ENCODE data around the gene KRT13. TPM values are rescaled to one million over a fixed set of nuclear protein-coding genes. Genes with fewer than 3 reads are reported as not detected.

KRT13 gene
- total RNA-seq, 1 donor from 2014 or later, result 112 TPM

DNA sequence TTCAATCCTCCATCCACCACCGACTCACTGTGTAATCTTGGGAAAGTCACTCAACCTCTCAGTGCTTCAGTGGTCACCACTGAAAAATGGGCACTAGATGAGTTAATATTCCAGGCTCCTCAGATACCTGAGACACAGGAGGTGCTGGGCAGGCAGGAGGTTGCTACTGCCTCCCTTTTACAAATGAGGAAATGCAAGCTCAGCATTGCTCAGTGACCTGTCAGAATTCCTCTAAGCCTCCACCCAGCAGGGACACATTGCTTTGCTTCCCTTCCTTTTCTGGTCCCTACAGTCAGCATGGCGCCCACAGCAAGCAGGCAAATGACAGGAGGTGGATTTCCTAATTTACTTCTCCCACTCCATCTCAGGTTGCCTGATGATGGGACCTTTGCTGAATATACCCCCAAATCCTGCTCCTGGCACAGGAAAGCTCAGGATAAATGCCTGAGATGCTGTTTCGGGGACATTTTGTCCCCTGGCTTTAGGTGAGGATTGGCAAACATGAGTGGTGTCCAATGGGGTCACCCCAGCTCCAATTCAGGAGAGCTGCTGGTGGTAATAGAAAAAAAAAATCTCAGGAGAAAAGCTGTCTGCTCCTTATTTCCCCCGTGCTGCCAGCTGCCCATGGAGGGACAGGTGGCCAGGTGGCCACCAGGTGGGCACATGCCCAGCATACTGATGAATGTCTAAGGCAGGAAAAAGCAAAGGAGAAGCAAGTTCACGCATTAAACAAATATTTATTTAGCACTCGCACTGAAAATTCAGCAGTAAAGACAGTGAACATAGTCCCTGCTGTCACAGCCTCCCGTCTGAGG lies 5.0 kb upstream of the KRT13 start:
- no peak overlapping the region for H3K4me3 ChIP-seq (ENCODE audit: low read depth, low read length)
- FAIRE-seq, result no peak

GRCh38 chr17:41507315-41507880 lies 2.0 kb upstream of the KRT13 start:
- no peak for FAIRE-seq
- peak; percentile 71 for DNase-seq (ENCODE audit: low read depth)
- no peak for TF ChIP-seq CTCF (IDR thresholded peaks at IDR 0.05; ENCODE audit: insufficient read depth, low read length, severe bottlenecking)
- Histone ChIP-seq H3K36me3 (ENCODE audit: control insufficient read depth, insufficient read depth, low read length) (no peaks in the 10 kb centered on the region), H3K4me3 (ENCODE audit: low read depth, low read length) (no peak overlapping the region), H3K27me3 (ENCODE audit: control insufficient read depth, insufficient read depth, low read length) (no peaks in the 10 kb centered on the region)

More for the DNA sequence above, 5.0 kb upstream of the KRT13 start:
- Histone ChIP-seq H3K27me3 (ENCODE audit: control insufficient read depth, insufficient read depth, low read length) (no peaks in the 10 kb centered on the region), H3K36me3 (ENCODE audit: control insufficient read depth, insufficient read depth, low read length) (peaks cover 6% of the 10 kb centered on the region)
- peak; percentile 44 for DNase-seq (ENCODE audit: low read depth)
- no peak for TF ChIP-seq CTCF (IDR thresholded peaks at IDR 0.05; ENCODE audit: insufficient read depth, low read length, severe bottlenecking)

DNA sequence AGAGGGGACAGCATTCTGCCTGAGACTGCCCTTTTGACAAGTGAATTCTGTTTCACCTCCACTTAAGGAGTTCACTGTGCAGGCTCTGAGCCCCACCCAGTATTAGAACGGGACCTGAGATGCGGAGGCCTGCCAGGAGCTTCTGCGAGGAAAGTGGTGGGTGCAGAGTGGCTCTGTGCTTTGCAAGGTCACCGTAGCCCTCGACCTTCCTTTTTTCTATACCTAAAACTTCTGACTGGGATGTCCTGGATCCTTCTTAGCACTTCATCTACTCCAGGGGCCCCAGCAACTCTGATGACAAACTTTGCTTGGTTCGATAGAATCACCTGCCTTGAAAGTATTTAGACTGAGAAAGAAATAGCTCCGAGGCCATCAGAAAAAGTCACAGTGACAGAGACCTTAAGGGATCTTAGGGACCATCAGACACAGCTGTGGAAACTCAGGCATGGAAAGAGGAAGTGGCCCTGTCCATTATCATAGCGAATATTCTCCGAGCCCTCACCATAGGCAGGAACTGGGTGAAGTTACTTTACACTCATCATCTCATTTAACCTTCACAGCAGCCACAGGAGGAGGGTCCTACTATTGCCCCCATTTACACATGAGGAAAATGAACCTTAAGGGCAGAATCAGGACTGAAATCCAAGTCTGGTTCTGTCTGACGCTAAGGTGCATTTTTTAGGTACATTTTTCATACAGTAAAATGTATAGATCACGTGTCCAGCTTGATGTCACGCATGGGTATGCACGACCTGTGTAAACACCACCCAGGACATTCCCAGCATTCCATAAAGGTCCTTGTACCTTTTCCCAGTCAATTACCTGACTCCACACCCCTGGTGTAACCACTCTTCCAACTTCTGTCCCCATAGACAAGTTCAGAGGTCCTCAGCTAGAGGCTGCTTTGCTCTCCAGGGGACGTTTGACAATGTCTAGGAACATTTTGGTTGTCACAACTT lies 676 bp upstream of the KRT13 start:
- TF ChIP-seq CTCF (IDR thresholded peaks at IDR 0.05; ENCODE audit: insufficient read depth, low read length, severe bottlenecking), result no peak
- FAIRE-seq (no peak), DNase-seq (ENCODE audit: low read depth) (peak; percentile 37)
- Histone ChIP-seq H3K36me3 (ENCODE audit: control insufficient read depth, insufficient read depth, low read length) (no peaks in the 10 kb centered on the region), H3K4me3 (ENCODE audit: low read depth, low read length) (no peak overlapping the region), H3K27me3 (ENCODE audit: control insufficient read depth, insufficient read depth, low read length) (no peaks in the 10 kb centered on the region)

DNA sequence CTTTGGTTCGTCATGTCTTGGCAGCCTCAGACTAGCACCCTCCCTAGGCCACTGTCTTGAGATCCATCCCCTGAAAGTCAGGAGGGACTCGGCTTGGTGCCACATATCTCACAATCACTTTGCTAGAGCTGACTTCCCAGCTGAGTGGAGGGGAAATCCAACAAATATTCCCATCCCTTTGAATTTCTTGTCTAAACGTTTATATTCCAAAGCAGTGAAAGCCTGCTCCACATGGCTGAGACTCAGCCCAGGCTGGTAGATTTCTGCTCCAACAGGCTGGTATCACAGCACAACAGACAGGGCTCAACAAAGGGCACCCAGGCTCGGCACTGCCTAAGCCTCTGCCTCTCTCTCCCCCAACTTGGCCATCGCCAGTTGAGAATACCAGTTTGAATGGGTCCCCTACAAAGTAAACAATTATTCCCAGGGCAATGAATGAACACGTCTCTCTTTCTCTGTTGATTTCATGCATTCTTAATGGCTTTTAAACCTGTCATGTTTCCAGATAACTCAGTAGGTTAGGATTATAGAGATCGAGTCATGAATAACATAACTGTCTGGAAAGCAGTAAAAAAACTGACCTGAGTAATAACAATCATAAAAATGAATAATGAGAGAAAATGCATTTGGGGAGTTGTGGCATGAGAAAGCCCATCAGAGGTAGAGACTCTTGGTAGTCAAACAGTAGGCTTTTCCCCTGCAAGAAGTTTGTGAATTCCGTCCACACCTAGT lies 1.0 kb downstream of the KRT13 start:
- H3K27me3 ChIP-seq (ENCODE audit: control insufficient read depth, insufficient read depth, low read length), result no peaks in the 10 kb centered on the region
- H3K36me3 ChIP-seq (ENCODE audit: control insufficient read depth, insufficient read depth, low read length), result peaks cover 1% of the 10 kb centered on the region
- no peak for FAIRE-seq
- no peak for TF ChIP-seq CTCF (IDR thresholded peaks at IDR 0.05; ENCODE audit: insufficient read depth, low read length, severe bottlenecking)
- DNase-seq (ENCODE audit: low read depth), result no peak
- no peak overlapping the region for H3K4me3 ChIP-seq (ENCODE audit: low read depth, low read length)

- no peaks in the 10 kb centered on the region for H3K27me3 ChIP-seq (ENCODE audit: control insufficient read depth, insufficient read depth, low read length)
- H3K36me3 ChIP-seq (ENCODE audit: control insufficient read depth, insufficient read depth, low read length), result peaks cover 1% of the 10 kb centered on the region
- no peak for FAIRE-seq
- no peak for TF ChIP-seq CTCF (IDR thresholded peaks at IDR 0.05; ENCODE audit: insufficient read depth, low read length, severe bottlenecking)
- DNase-seq (ENCODE audit: low read depth), result no peak
- H3K4me3 ChIP-seq (ENCODE audit: low read depth, low read length), result no peak overlapping the region
Measured at GRCh38 chr17:41503202-41503601, 2.2 kb downstream of the KRT13 start.
